Esophagus muscularis mucosa (tissue), 3 donors: ENCODE results near the gene TCF3.

Experiments used
- POLR2A ChIP-seq: fragments of 450-650 bp; IDR thresholded peaks from one replicate; pipeline ENCODE4 v1.6.1; 2017; ENCODE audit warnings: antibody characterized with exemption, moderate library complexity, mild to moderate bottlenecking, low read depth
- POLR2AphosphoS5 ChIP-seq, 2 donors: sonication (generic); formaldehyde crosslinking; IDR thresholded peaks; one replicate each; pipeline ENCODE4 v1.6.1; 2017; ENCODE audit warnings: antibody characterized with exemption in 2 of 2
- TF ChIP-seq, protein P1 (sequence below), 3 experiments: fragments of 200-600 bp in 2 of 3; fragments of 450-650 bp in 1 of 3; sonication (generic) in 2 of 3; IDR thresholded peaks; one replicate each; pipeline ENCODE4 v1.5.1; 2017 to 2019; ENCODE audit warnings: antibody characterized with exemption in 3 of 3, mild to moderate bottlenecking in 2 of 3, moderate library complexity in 1 of 3

DNA sequence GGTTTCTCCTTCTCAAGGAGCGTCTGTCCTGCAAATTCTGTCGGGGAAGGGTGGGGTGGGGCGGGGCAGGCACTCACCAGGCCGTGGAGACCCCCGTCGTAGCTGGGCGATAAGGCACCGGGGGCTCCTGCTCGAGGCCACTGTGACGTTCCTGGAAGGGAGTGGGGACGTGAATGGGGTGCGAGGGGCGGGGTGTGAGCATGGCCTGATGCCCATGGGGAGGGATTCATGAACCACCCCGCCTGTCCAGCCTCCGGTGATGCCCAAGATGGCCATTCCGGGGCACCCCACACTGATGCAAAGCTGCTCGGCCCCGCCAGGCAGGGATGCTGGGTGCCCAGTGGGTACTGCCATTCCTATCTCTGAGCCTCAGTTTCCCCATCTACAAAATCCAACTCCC lies 32.7 kb downstream of the TCF3 start:
- TF ChIP-seq, protein P1, sequence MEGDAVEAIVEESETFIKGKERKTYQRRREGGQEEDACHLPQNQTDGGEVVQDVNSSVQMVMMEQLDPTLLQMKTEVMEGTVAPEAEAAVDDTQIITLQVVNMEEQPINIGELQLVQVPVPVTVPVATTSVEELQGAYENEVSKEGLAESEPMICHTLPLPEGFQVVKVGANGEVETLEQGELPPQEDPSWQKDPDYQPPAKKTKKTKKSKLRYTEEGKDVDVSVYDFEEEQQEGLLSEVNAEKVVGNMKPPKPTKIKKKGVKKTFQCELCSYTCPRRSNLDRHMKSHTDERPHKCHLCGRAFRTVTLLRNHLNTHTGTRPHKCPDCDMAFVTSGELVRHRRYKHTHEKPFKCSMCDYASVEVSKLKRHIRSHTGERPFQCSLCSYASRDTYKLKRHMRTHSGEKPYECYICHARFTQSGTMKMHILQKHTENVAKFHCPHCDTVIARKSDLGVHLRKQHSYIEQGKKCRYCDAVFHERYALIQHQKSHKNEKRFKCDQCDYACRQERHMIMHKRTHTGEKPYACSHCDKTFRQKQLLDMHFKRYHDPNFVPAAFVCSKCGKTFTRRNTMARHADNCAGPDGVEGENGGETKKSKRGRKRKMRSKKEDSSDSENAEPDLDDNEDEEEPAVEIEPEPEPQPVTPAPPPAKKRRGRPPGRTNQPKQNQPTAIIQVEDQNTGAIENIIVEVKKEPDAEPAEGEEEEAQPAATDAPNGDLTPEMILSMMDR (IDR thresholded peaks at IDR 0.05) = no peak
- TF ChIP-seq POLR2A (no peak), POLR2AphosphoS5 (IDR thresholded peaks at IDR 0.05) (no peak)
